ENCODE data around the gene PDGFRA. TPM values are rescaled to one million over a fixed set of nuclear protein-coding genes. Genes with fewer than 3 reads are reported as not detected.

PDGFRA gene
- total RNA-seq, 1 donor from 2014 or later = 100 TPM

GRCh38 chr4:54272051-54272450 lies 43.0 kb downstream of the PDGFRA start:
- Mint-ChIP-seq H3K4me1 (peaks cover 4% of the 10 kb centered on the region), H3K9me3 (no peaks in the 10 kb centered on the region), H3K27me3 (ENCODE audit: low read depth) (peaks cover 21% of the 10 kb centered on the region), H3K36me3 (peaks cover 10% of the 10 kb centered on the region), H3K4me3 (no peak overlapping the region), H3K27ac (no peak overlapping the region)
- DNase-seq (ENCODE audit: low spot score in 2 of 2, unreplicated experiment in 2 of 2) = no peak
- no peak for TF ChIP-seq CTCF (IDR thresholded peaks at IDR 0.05; ENCODE audit: unreplicated experiment)

GRCh38 chr4:54274264-54274663 lies 45.2 kb downstream of the PDGFRA start:
- no peak overlapping the region for H3K4me3 Mint-ChIP-seq
- no peak overlapping the region for H3K27ac Mint-ChIP-seq
- peaks cover 6% of the 10 kb centered on the region for H3K36me3 Mint-ChIP-seq
- no peaks in the 10 kb centered on the region for H3K9me3 Mint-ChIP-seq
- no peak for DNase-seq (ENCODE audit: low spot score in 2 of 2, unreplicated experiment in 2 of 2)
- H3K27me3 Mint-ChIP-seq (ENCODE audit: low read depth) = peaks cover 30% of the 10 kb centered on the region
- H3K4me1 Mint-ChIP-seq = peaks cover 12% of the 10 kb centered on the region
- TF ChIP-seq CTCF (IDR thresholded peaks at IDR 0.05; ENCODE audit: unreplicated experiment) = no peak

GRCh38 chr4:54274795-54275665 lies 45.9 kb downstream of the PDGFRA start:
- TF ChIP-seq CTCF (IDR thresholded peaks at IDR 0.05; ENCODE audit: unreplicated experiment) = no peak
- Mint-ChIP-seq H3K9me3 (no peaks in the 10 kb centered on the region), H3K4me3 (no peak overlapping the region), H3K27ac (no peak overlapping the region), H3K27me3 (ENCODE audit: low read depth) (peaks cover 30% of the 10 kb centered on the region), H3K36me3 (peaks cover 6% of the 10 kb centered on the region), H3K4me1 (peaks cover 12% of the 10 kb centered on the region)
- DNase-seq (ENCODE audit: low spot score in 2 of 2, unreplicated experiment in 2 of 2) = no peak

- no peak overlapping the region for H3K4me3 Mint-ChIP-seq
- H3K9me3 Mint-ChIP-seq = peaks cover 1% of the 10 kb centered on the region
- peaks cover 30% of the 10 kb centered on the region for H3K27me3 Mint-ChIP-seq (ENCODE audit: low read depth)
- no peak for DNase-seq (ENCODE audit: low spot score in 2 of 2, unreplicated experiment in 2 of 2)
- no peak for TF ChIP-seq CTCF (IDR thresholded peaks at IDR 0.05; ENCODE audit: unreplicated experiment)
- peaks cover 14% of the 10 kb centered on the region for H3K36me3 Mint-ChIP-seq
- peaks cover 12% of the 10 kb centered on the region for H3K4me1 Mint-ChIP-seq
- no peak overlapping the region for H3K27ac Mint-ChIP-seq
Measured at GRCh38 chr4:54276641-54277430, 47.7 kb downstream of the PDGFRA start.

- Mint-ChIP-seq H3K4me3 (no peak overlapping the region), H3K27me3 (ENCODE audit: low read depth) (peaks cover 28% of the 10 kb centered on the region), H3K4me1 (peaks cover 12% of the 10 kb centered on the region), H3K9me3 (peaks cover 10% of the 10 kb centered on the region), H3K27ac (no peak overlapping the region), H3K36me3 (peaks cover 17% of the 10 kb centered on the region)
- TF ChIP-seq CTCF (IDR thresholded peaks at IDR 0.05; ENCODE audit: unreplicated experiment) = no peak
- no peak for DNase-seq (ENCODE audit: low spot score in 2 of 2, unreplicated experiment in 2 of 2)
Measured at GRCh38 chr4:54277691-54278090, 48.6 kb downstream of the PDGFRA start.

All from mesothelial cell of epicardium (in vitro differentiated cells).